Muscle of arm (tissue), 12 donors: ENCODE data around the gene PEA15. TPM values are rescaled to one million over a fixed set of nuclear protein-coding genes. Genes with fewer than 3 reads are reported as not detected.

Source experiments
- polyA plus RNA-seq, 12 donors: library from polyadenylated mRNA; unstranded; fragments of 120-200 nt; gene quantifications; one replicate each; pipeline ENCODE4 v1.2.1, GENCODE V29; 2013; ENCODE audit not compliant: insufficient read length in 12 of 12

Gene PEA15
- polyA plus RNA-seq, 12 donors: 119 to 154 (median 137) TPM; not detected in 1

Other genes starting within 250 kb of the PEA15 start
- 1 to 10 TPM in 11 of 12 donors, not detected in 1; 4.3 to 7.7 (median 6.0) TPM for gene PIGM, start 173.4 kb upstream of the PEA15 start, polyA plus RNA-seq
- 1 to 10 TPM in 1 of 12 donors, under 1 TPM in 9, not detected in 2; 0.28 to 1.7 (median 0.58) TPM for gene KCNJ10, start 135.2 kb upstream of the PEA15 start, polyA plus RNA-seq
- under 1 TPM in 10 of 12 donors, not detected in 2; 0.04 to 0.22 (median 0.07) TPM for gene KCNJ9, start 123.8 kb upstream of the PEA15 start, polyA plus RNA-seq
- 10 to 100 TPM in 11 of 12 donors, not detected in 1; 11.1 to 26.7 (median 18.3) TPM for gene IGSF8, start 106.8 kb upstream of the PEA15 start, polyA plus RNA-seq
- 100 to 1,000 TPM in 3 of 12 donors, 10 to 100 TPM in 8, not detected in 1; 39.9 to 116 (median 88.9) TPM for gene ATP1A2, start 89.6 kb upstream of the PEA15 start, polyA plus RNA-seq
- gene ATP1A4, start 53.8 kb upstream of the PEA15 start, polyA plus RNA-seq: 1 to 10 TPM in 9 of 12 donors, under 1 TPM in 1, not detected in 2; 0.87 to 6.0 (median 3.1) TPM
- gene CASQ1, start 14.8 kb upstream of the PEA15 start, polyA plus RNA-seq: 1,000 to 10,000 TPM in 5 of 12 donors, 100 to 1,000 TPM in 7; 212 to 1,621 (median 785) TPM
- gene DCAF8, start 57.2 kb downstream of the PEA15 start, polyA plus RNA-seq: 100 to 1,000 TPM in 8 of 12 donors, 10 to 100 TPM in 4; 83.3 to 362 (median 117) TPM
- gene PEX19, start 79.7 kb downstream of the PEA15 start, polyA plus RNA-seq: 10 to 100 TPM in 11 of 12 donors, not detected in 1; 37.5 to 77.2 (median 46.6) TPM
- gene COPA, start 137.9 kb downstream of the PEA15 start, polyA plus RNA-seq: 100 to 1,000 TPM in 11 of 12 donors, not detected in 1; 111 to 183 (median 134) TPM
- 100 to 1,000 TPM in 8 of 12 donors, 10 to 100 TPM in 3, not detected in 1; 95.1 to 123 (median 105) TPM for gene NCSTN, start 138.0 kb downstream of the PEA15 start, polyA plus RNA-seq
- under 1 TPM in 10 of 12 donors, not detected in 2; 0.21 to 0.65 (median 0.42) TPM for gene NHLH1, start 161.7 kb downstream of the PEA15 start, polyA plus RNA-seq
- 10 to 100 TPM in 8 of 12 donors, 1 to 10 TPM in 3, not detected in 1; 7.2 to 39.3 (median 10.8) TPM for gene VANGL2, start 195.2 kb downstream of the PEA15 start, polyA plus RNA-seq